ENCODE results near the gene PPT1. TPM values are rescaled to one million over a fixed set of nuclear protein-coding genes. Genes with fewer than 3 reads are reported as not detected.

PPT1 gene
- total RNA-seq, 4 donors from 2014 or later: 58.1 to 77.7 (median 64.2) TPM

DNA sequence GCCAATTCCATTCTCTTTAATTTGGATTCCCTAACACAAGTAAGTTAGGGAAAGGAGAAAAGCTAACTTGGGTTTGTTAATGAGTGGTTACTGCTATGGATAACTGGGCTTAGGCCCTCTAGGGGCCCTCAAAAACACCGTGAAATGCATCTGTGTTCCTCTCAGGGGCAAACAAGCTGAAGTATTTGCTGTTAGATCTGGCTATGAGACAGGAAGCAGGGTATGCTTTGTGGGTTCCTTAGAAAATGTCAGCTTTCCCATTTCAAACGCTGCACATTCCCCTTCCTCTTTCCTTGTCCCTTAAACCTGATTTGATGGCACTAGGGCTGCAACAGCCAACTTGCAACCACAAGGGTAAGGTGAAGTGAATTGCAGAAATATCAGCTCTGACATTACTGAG is 62.2 kb downstream of the PPT1 start:
- Histone ChIP-seq H3K36me3 (no peaks in the 10 kb centered on the region), H3K9me3 (no peaks in the 10 kb centered on the region), H3K27me3 (no peaks in the 10 kb centered on the region), H3K4me1 (peaks cover 7 to 14% of the 10 kb centered on the region in 2 donors), H3K27ac (no peak overlapping the region), H3K4me3 (replicated peaks in 1 of 3) (no peak overlapping the region)
- no peak for TF ChIP-seq POLR2A (IDR thresholded peaks at IDR 0.05)
- TF ChIP-seq, protein P1, sequence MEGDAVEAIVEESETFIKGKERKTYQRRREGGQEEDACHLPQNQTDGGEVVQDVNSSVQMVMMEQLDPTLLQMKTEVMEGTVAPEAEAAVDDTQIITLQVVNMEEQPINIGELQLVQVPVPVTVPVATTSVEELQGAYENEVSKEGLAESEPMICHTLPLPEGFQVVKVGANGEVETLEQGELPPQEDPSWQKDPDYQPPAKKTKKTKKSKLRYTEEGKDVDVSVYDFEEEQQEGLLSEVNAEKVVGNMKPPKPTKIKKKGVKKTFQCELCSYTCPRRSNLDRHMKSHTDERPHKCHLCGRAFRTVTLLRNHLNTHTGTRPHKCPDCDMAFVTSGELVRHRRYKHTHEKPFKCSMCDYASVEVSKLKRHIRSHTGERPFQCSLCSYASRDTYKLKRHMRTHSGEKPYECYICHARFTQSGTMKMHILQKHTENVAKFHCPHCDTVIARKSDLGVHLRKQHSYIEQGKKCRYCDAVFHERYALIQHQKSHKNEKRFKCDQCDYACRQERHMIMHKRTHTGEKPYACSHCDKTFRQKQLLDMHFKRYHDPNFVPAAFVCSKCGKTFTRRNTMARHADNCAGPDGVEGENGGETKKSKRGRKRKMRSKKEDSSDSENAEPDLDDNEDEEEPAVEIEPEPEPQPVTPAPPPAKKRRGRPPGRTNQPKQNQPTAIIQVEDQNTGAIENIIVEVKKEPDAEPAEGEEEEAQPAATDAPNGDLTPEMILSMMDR (IDR thresholded peaks at IDR 0.05): no peak
- DNase-seq: no peak
- intact Hi-C loops (cut with DNase I): no loop called here
- 59% methylated on average over 2 of the region's 2 CpGs for WGBS, 2 donors

- Histone ChIP-seq H3K4me3 (replicated peaks in 1 of 3) (no peak overlapping the region), H3K4me1 (peaks cover 0 to 6% of the 10 kb centered on the region in 2 donors), H3K27me3 (no peaks in the 10 kb centered on the region), H3K9me3 (no peaks in the 10 kb centered on the region), H3K36me3 (no peaks in the 10 kb centered on the region), H3K27ac (no peak overlapping the region)
- 40 to 42% methylated on average over 4 of the region's 4 CpGs for WGBS, 2 donors
- peak; percentile 40 to 48 for DNase-seq
- intact Hi-C loops (cut with DNase I): no loop called here
- TF ChIP-seq, protein P1 (IDR thresholded peaks at IDR 0.05): peak in 5 of 6 experiments; percentile 21 to 62 (median 54)
- TF ChIP-seq POLR2A (IDR thresholded peaks at IDR 0.05): no peak
Observed at GRCh38 chr1:40032240-40032891, 64.7 kb downstream of the PPT1 start.

DNA sequence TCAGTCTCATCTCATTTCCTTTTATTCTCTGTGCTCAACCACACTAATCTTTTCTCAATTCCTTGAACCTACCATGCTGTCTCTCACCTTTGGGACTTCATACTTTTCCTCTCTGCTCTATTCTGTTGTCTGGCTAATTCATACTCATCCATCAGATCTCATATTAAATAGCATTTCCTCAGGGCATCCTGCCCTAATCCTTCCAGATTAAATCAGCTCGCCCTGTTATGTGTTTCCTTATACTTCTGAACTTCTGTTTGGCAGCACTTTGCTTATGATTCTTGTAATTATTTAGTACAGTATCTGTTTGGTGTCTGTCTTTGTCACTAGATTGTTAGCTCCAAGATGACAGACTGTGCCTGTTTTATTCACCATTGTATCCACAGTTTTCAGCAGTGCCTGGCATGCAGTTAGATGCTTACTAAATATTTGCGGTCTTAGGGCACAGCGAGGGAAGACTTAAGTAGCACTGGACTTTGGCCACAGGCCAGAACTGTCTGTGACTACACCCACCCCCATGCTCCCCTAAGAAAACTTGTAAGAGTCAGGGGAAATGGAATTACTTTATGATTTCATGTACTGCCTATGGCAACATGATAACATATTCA is 66.4 kb downstream of the PPT1 start:
- intact Hi-C loops (cut with DNase I): no loop called here
- H3K27ac ChIP-seq: no peak overlapping the region
- no peaks in the 10 kb centered on the region for H3K36me3 ChIP-seq
- H3K27me3 ChIP-seq: no peaks in the 10 kb centered on the region
- no peak for DNase-seq
- H3K4me1 ChIP-seq: no peaks in the 10 kb centered on the region
- TF ChIP-seq, protein P1 (IDR thresholded peaks at IDR 0.05): no peak
- TF ChIP-seq POLR2A (IDR thresholded peaks at IDR 0.05): no peak
- no peak overlapping the region for H3K4me3 ChIP-seq (replicated peaks in 1 of 3)
- H3K9me3 ChIP-seq: no peaks in the 10 kb centered on the region
- WGBS, 2 donors: 53 to 54% methylated on average over 3 of the region's 3 CpGs

DNA sequence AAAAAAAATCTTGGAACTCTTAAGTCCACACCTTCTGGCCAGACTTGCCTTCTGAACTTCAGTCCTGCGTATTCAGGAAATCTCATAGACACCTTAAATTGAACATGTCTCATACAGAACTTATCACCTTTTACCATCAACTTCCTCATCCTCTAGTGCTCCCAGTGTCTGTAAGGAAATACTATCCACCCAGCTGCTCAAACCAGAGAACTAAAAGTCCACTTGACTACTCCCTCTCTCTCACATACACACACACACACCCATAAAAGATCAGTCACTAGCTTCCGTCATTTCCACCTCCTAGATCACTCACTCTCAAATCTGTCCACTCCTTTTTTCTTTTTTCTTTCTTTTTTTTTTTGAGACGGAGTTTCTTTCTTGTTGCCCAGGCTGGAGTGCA is 67.4 kb downstream of the PPT1 start:
- intact Hi-C loops (cut with DNase I): no loop called here
- Histone ChIP-seq H3K9me3 (no peaks in the 10 kb centered on the region), H3K27ac (no peak overlapping the region), H3K36me3 (no peaks in the 10 kb centered on the region), H3K4me1 (no peaks in the 10 kb centered on the region), H3K27me3 (no peaks in the 10 kb centered on the region), H3K4me3 (replicated peaks in 1 of 3) (no peak overlapping the region)
- WGBS, 2 donors: 84 to 89% methylated on average over 3 of the region's 3 CpGs
- TF ChIP-seq, protein P1 (IDR thresholded peaks at IDR 0.05): no peak
- no peak for TF ChIP-seq POLR2A (IDR thresholded peaks at IDR 0.05)
- DNase-seq: no peak

- Histone ChIP-seq H3K4me1 (no peaks in the 10 kb centered on the region), H3K36me3 (no peaks in the 10 kb centered on the region), H3K27ac (no peak overlapping the region), H3K9me3 (no peaks in the 10 kb centered on the region), H3K27me3 (no peaks in the 10 kb centered on the region), H3K4me3 (replicated peaks in 1 of 3) (no peak overlapping the region)
- intact Hi-C loops (cut with DNase I): no loop called here
- TF ChIP-seq, protein P1 (IDR thresholded peaks at IDR 0.05): no peak
- TF ChIP-seq POLR2A (IDR thresholded peaks at IDR 0.05): no peak
- DNase-seq: no peak
Observed at GRCh38 chr1:40027647-40028046, 69.4 kb downstream of the PPT1 start.
